Astrocyte (in vitro differentiated cells and primary cell): ENCODE data around the gene ATG4A.

Experiments
- EZH2 ChIP-seq: IDR thresholded peaks from 2 replicates; pipeline ENCODE4 v1.6.1; 2012; ENCODE audit warnings: mild to moderate bottlenecking, low read length, inconsistent platforms; ENCODE audit not compliant: insufficient read depth
- TF ChIP-seq, protein P1 (sequence below): IDR thresholded peaks from 2 replicates; pipeline ENCODE4 v1.5.1; 2011; ENCODE audit warnings: low read depth, mild to moderate bottlenecking, inconsistent platforms, low read length, moderate library complexity; ENCODE audit not compliant: insufficient read depth

DNA sequence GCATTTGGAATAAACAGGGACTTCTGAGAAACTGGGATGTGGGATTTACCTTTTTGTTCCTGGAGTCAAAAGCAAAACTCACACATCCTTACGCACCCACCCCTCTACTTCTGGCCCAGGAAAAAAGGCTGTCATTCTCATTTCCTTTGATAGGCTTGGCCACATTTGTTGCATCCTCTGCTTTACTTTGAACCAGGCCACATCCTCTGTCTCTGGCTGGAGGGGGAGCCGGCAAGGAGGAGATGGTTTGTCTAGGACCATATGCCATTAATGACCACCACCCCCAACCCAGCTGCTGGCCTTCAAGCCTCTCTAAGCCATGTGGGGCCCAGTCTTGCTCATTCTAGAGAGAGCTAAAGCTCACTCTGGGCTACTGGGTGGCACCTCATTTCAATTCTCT is 64.5 kb downstream of the ATG4A start:
- TF ChIP-seq, protein P1, sequence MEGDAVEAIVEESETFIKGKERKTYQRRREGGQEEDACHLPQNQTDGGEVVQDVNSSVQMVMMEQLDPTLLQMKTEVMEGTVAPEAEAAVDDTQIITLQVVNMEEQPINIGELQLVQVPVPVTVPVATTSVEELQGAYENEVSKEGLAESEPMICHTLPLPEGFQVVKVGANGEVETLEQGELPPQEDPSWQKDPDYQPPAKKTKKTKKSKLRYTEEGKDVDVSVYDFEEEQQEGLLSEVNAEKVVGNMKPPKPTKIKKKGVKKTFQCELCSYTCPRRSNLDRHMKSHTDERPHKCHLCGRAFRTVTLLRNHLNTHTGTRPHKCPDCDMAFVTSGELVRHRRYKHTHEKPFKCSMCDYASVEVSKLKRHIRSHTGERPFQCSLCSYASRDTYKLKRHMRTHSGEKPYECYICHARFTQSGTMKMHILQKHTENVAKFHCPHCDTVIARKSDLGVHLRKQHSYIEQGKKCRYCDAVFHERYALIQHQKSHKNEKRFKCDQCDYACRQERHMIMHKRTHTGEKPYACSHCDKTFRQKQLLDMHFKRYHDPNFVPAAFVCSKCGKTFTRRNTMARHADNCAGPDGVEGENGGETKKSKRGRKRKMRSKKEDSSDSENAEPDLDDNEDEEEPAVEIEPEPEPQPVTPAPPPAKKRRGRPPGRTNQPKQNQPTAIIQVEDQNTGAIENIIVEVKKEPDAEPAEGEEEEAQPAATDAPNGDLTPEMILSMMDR: no peak
- no peak for TF ChIP-seq EZH2
